ENCODE results near the gene PGPEP1.

- TF ChIP-seq CTCF (IDR thresholded peaks at IDR 0.05; ENCODE audit: insufficient read depth, low read length): no peak
- TF ChIP-seq POLR2AphosphoS5 (IDR thresholded peaks at IDR 0.05; ENCODE audit: low read depth): no peak
- TF ChIP-seq SPI1 (IDR thresholded peaks at IDR 0.05; ENCODE audit: borderline replicate concordance, low read depth): no peak
- no peak for TF ChIP-seq REST (IDR thresholded peaks at IDR 0.05; ENCODE audit: insufficient replicate concordance, low read depth)
These were observed 45.9 kb upstream of the PGPEP1 start for GRCh38 chr19:18294467-18294864.
